Heart left ventricle (tissue), 13 donors: ENCODE results near the gene SRSF12.

ENCODE experiments used
- CTCF ChIP-seq, 12 donors: fragments of 200-600 bp; sonication (generic) in 4 of 12; IDR thresholded peaks; one replicate each; pipeline versions ENCODE4 v1.5.0 to v1.8.0; 2018 to 2022; ENCODE audit warnings: antibody characterized with exemption in 12 of 12, mild to moderate bottlenecking in 5 of 12
- POLR2A ChIP-seq, 2 donors: fragments of 450-650 bp; IDR thresholded peaks; one replicate each; pipeline ENCODE4 v1.6.1; 2017; ENCODE audit warnings: antibody characterized with exemption in 2 of 2, mild to moderate bottlenecking in 2 of 2, moderate library complexity in 2 of 2
- donor health status: ischemic (EF 13 %, LVEDD 7.1; RV severe dilation, severe dysfunction).
- donor health status: DM: no; HTN: yes; CAD: no.
- donor health status: DM: no; HTN: no; CAD: no.
- donor health status: ischemic (EF 25% LVEDD 6.9; RV normal size, moderate dysfunction).
- donor health status: ischemic (EF 25% LVEDD 5.7; RV mildly dilated, moderate dysfunction).
- donor health status: ischemic (EF 35%, LVEDD 5.7; RV mildly dilated, moderate dysfunction).
- donor health status: nonischemic (EF 11% LVEDD 7.7; RV severe dilation, severe dysfunction).
- donor health status: DM: yes; HTN: yes; CAD: no.
- donor health status: PGD.
- donor health status: ischemic (EF 29% LVEDD 5.4; RV normal size, mild dysfunction).
- donor health status: nonischemic (EF 23%, LVEDD 6.1; RV moderate dilation, normal function).

DNA sequence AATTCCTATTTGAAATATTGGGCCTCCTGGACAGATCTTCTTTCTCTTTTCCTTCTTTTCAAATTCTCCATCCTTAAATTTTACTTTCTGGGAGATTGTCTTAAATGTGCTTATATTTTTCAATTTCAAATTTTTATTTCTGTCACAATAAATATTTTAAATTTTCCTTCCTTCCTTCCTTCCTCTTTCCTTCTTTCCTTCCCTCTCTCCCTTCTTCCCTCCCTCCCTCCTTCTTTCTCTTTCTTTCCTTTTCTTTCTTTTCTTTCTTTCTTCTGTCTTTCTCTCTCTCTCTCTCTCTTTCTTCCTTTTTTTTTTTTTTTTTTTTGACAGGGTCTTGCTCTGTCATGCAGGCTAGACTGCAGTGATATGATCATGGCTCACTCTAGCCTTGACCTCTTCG lies 54.0 kb downstream of the SRSF12 start:
- TF ChIP-seq POLR2A (IDR thresholded peaks at IDR 0.05) (no peak), CTCF (IDR thresholded peaks at IDR 0.05) (no peak)
